Measurements from ENCODE around the gene MAGEE1. TPM values are rescaled to one million over a fixed set of nuclear protein-coding genes. Genes with fewer than 3 reads are reported as not detected.

The MAGEE1 gene
- total and polyA plus RNA-seq, 2 donors (not counting 1 experiment from before 2014, with no cell fraction given) = 3.2 to 7.0 TPM

DNA sequence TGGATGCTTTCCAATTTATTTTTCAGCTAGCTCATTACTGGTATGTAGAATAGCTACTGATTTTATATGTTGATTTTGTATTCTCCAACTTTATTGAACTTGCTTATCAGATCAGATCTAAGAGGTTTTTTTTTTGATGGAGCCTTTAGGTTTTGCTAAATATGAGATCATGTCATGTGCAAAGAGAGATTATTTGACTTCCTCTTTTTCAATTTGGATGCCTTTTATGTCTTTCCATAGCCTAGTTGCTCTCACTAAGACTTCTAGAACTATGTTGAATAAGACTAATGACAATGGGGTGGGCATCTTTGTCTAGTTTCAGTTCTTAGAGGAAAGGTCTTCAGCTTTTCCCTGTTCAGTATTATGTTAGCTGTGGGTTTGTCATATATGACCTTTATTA, 11.7 kb downstream of the MAGEE1 start:
- H3K36me3 ChIP-seq (replicated peaks in 1 of 2; ENCODE audit: control extremely low read depth in 1 of 2, control insufficient read depth in 1 of 2, extremely low read depth in 1 of 2, insufficient read depth in 2 of 2, low read length in 1 of 2) = no peaks in the 10 kb centered on the region
- no peaks in the 10 kb centered on the region for H3K27me3 Mint-ChIP-seq

DNA sequence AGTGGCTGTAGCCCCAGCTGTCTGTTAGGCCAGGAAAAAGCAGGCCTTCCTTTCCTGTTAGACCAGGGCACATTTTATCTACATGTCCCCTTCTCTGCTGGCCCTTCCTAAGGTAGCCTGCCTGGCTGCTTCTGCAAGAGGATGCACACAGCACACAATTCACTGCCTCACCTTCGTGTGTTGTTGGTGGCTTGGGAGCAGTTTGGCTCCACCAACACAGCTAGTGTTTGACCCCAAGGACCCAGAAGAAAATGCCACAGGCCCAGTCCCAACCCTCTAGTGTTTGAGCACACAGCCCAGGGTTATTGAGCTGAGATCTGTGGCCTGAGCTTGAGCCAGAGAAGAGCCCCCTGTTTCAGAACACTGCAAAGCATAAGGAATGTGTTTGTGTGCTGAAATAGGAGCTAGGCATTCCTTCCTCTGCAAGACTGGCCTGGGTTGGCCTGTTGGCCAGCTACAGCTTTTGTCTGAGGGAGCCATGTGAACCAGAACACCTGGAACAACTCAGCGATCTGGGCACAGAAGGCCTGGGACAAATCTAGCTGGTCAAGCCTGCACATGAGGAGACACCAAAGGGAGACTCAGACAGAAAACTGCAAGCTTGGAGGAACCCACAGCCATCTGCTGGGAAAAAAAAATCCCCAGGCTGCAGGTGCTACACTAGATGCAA, 26.4 kb downstream of the MAGEE1 start:
- intact Hi-C loops (cut with micrococcal nuclease) = no loop called here
- H3K4me3 ChIP-seq (ENCODE audit: control extremely low read depth in 1 of 5, extremely low read depth in 1 of 5, insufficient read depth in 1 of 5, low read depth in 2 of 5, low read length in 4 of 5) = no peak overlapping the region
- TF ChIP-seq, protein P1, sequence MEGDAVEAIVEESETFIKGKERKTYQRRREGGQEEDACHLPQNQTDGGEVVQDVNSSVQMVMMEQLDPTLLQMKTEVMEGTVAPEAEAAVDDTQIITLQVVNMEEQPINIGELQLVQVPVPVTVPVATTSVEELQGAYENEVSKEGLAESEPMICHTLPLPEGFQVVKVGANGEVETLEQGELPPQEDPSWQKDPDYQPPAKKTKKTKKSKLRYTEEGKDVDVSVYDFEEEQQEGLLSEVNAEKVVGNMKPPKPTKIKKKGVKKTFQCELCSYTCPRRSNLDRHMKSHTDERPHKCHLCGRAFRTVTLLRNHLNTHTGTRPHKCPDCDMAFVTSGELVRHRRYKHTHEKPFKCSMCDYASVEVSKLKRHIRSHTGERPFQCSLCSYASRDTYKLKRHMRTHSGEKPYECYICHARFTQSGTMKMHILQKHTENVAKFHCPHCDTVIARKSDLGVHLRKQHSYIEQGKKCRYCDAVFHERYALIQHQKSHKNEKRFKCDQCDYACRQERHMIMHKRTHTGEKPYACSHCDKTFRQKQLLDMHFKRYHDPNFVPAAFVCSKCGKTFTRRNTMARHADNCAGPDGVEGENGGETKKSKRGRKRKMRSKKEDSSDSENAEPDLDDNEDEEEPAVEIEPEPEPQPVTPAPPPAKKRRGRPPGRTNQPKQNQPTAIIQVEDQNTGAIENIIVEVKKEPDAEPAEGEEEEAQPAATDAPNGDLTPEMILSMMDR (IDR thresholded peaks at IDR 0.05) = no peak
- no peak for TF ChIP-seq EZH2 (IDR thresholded peaks at IDR 0.05; ENCODE audit: borderline replicate concordance, insufficient read depth, low read depth, low read length, poor library complexity, severe bottlenecking)
- 100% methylated on average over 1 of the region's 2 CpGs for WGBS (ENCODE audit: insufficient coverage)
- no peak overlapping the region for H3K27ac Mint-ChIP-seq
- no peaks in the 10 kb centered on the region for H4K20me1 ChIP-seq (ENCODE audit: control insufficient read depth, insufficient read depth, low read length, poor library complexity, severe bottlenecking)
- no peaks in the 10 kb centered on the region for H3K4me1 ChIP-seq (ENCODE audit: control insufficient read depth in 2 of 2, insufficient read depth in 2 of 2, low read length in 2 of 2)
- no peaks in the 10 kb centered on the region for H3K27me3 Mint-ChIP-seq
- ChIA-PET CTCF (interaction anchor here (0.9 to 3.0 kb wide), 6 partner anchors 18 to 178 kb away, joined by 3 to 45 read pairs (median 4); partner anchors contain the start of gene MAGEE1), POLR2A (no interaction called here)
- no peaks in the 10 kb centered on the region for H3K36me3 ChIP-seq (replicated peaks in 1 of 2; ENCODE audit: control extremely low read depth in 1 of 2, control insufficient read depth in 1 of 2, extremely low read depth in 1 of 2, insufficient read depth in 2 of 2, low read length in 1 of 2)
- no peak overlapping the region for H3K9ac ChIP-seq (ENCODE audit: low read length)
- no peak for DNase-seq
- H3K4me1 Mint-ChIP-seq = peaks cover 2% of the 10 kb centered on the region
- H3K9me3 ChIP-seq (ENCODE audit: control extremely low read depth in 1 of 3, control insufficient read depth in 2 of 3, insufficient read depth in 1 of 3, low read length in 2 of 3) = no peaks in the 10 kb centered on the region
- H3K4me3 Mint-ChIP-seq = no peak overlapping the region
- no peak overlapping the region for H3K27ac ChIP-seq (ENCODE audit: low read length in 2 of 2)
- H3K9me3 Mint-ChIP-seq (ENCODE audit: insufficient read depth) = no peaks in the 10 kb centered on the region
- H2AFZ ChIP-seq (ENCODE audit: insufficient read depth, low read depth, low read length, poor library complexity, severe bottlenecking) = no peak overlapping the region
- H3K27me3 ChIP-seq (replicated peaks in 1 of 4; ENCODE audit: control extremely low read depth in 1 of 4, control insufficient read depth in 3 of 4, insufficient read depth in 4 of 4, low read length in 3 of 4) = no peaks in the 10 kb centered on the region
- H3K4me2 ChIP-seq (replicated peaks; ENCODE audit: low read depth, low read length, poor library complexity, severe bottlenecking) = no peak overlapping the region
- no peaks in the 10 kb centered on the region for H3K79me2 ChIP-seq (ENCODE audit: control insufficient read depth, insufficient read depth, low read length)
- no peak for ATAC-seq (ENCODE audit: low read depth)

More for the DNA sequence above, 11.7 kb downstream of the MAGEE1 start:
- CTCF ChIA-PET = no interaction called here
- no peak for TF ChIP-seq EZH2 (IDR thresholded peaks at IDR 0.05; ENCODE audit: borderline replicate concordance, insufficient read depth, low read depth, low read length, poor library complexity, severe bottlenecking)
- TF ChIP-seq, protein P1 (IDR thresholded peaks at IDR 0.05) = no peak
- Mint-ChIP-seq H3K4me3 (no peak overlapping the region), H3K9me3 (ENCODE audit: insufficient read depth) (peaks cover 5% of the 10 kb centered on the region), H3K4me1 (peaks cover 9% of the 10 kb centered on the region), H3K27ac (no peak overlapping the region)
- Histone ChIP-seq H3K27me3 (replicated peaks in 1 of 4; ENCODE audit: control extremely low read depth in 1 of 4, control insufficient read depth in 3 of 4, insufficient read depth in 4 of 4, low read length in 3 of 4) (no peaks in the 10 kb centered on the region), H2AFZ (ENCODE audit: insufficient read depth, low read depth, low read length, poor library complexity, severe bottlenecking) (no peak overlapping the region), H3K9me3 (ENCODE audit: control extremely low read depth in 1 of 3, control insufficient read depth in 2 of 3, insufficient read depth in 1 of 3, low read length in 2 of 3) (no peaks in the 10 kb centered on the region), H3K4me3 (ENCODE audit: control extremely low read depth in 1 of 5, extremely low read depth in 1 of 5, insufficient read depth in 1 of 5, low read depth in 2 of 5, low read length in 4 of 5) (no peak overlapping the region), H3K79me2 (ENCODE audit: control insufficient read depth, insufficient read depth, low read length) (peaks cover 4% of the 10 kb centered on the region), H4K20me1 (ENCODE audit: control insufficient read depth, insufficient read depth, low read length, poor library complexity, severe bottlenecking) (no peaks in the 10 kb centered on the region), H3K27ac (ENCODE audit: low read length in 2 of 2) (no peak overlapping the region), H3K9ac (ENCODE audit: low read length) (no peak overlapping the region), H3K4me2 (replicated peaks; ENCODE audit: low read depth, low read length, poor library complexity, severe bottlenecking) (no peak overlapping the region), H3K4me1 (ENCODE audit: control insufficient read depth in 2 of 2, insufficient read depth in 2 of 2, low read length in 2 of 2) (no peaks in the 10 kb centered on the region)
- no peak for ATAC-seq (ENCODE audit: low read depth)
- POLR2A ChIA-PET = no interaction called here
- DNase-seq = no peak
- intact Hi-C loops (cut with micrococcal nuclease) = no loop called here
